Coronary artery (tissue), 2 donors: ENCODE results near the gene CHAF1A.

Experiments used
- DNase-seq: peaks from one replicate; pipeline ENCODE4 v3.0.0-alpha.2; 2017; ENCODE audit warnings: low spot score
- H3K27ac ChIP-seq, 2 donors: fragments of 200-600 bp; sonication (generic); one replicate each; pipeline ENCODE4 v1.5.1; 2016 to 2019
- H3K4me3 ChIP-seq: fragments of 200-600 bp; sonication (generic); 2 replicates; pipeline ENCODE4 v1.5.1; 2016; ENCODE audit warnings: mild to moderate bottlenecking, moderate library complexity
- TF ChIP-seq, protein P1 (sequence below): fragments of 200-600 bp; sonication (generic); IDR thresholded peaks from one replicate; pipeline ENCODE4 v1.5.1; 2019; ENCODE audit warnings: antibody characterized with exemption

The CHAF1A gene

GRCh38 chr19:4464815-4465581 lies 62.6 kb downstream of the CHAF1A start:
- no peak overlapping the region for H3K4me3 ChIP-seq
- H3K27ac ChIP-seq, result no peak overlapping the region
- TF ChIP-seq, protein P1, sequence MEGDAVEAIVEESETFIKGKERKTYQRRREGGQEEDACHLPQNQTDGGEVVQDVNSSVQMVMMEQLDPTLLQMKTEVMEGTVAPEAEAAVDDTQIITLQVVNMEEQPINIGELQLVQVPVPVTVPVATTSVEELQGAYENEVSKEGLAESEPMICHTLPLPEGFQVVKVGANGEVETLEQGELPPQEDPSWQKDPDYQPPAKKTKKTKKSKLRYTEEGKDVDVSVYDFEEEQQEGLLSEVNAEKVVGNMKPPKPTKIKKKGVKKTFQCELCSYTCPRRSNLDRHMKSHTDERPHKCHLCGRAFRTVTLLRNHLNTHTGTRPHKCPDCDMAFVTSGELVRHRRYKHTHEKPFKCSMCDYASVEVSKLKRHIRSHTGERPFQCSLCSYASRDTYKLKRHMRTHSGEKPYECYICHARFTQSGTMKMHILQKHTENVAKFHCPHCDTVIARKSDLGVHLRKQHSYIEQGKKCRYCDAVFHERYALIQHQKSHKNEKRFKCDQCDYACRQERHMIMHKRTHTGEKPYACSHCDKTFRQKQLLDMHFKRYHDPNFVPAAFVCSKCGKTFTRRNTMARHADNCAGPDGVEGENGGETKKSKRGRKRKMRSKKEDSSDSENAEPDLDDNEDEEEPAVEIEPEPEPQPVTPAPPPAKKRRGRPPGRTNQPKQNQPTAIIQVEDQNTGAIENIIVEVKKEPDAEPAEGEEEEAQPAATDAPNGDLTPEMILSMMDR, result no peak
- no peak for DNase-seq

- Histone ChIP-seq H3K27ac (no peak overlapping the region), H3K4me3 (no peak overlapping the region)
- TF ChIP-seq, protein P1, result no peak
- DNase-seq, result no peak
Measured at GRCh38 chr19:4467835-4468234, 65.4 kb downstream of the CHAF1A start.

DNA sequence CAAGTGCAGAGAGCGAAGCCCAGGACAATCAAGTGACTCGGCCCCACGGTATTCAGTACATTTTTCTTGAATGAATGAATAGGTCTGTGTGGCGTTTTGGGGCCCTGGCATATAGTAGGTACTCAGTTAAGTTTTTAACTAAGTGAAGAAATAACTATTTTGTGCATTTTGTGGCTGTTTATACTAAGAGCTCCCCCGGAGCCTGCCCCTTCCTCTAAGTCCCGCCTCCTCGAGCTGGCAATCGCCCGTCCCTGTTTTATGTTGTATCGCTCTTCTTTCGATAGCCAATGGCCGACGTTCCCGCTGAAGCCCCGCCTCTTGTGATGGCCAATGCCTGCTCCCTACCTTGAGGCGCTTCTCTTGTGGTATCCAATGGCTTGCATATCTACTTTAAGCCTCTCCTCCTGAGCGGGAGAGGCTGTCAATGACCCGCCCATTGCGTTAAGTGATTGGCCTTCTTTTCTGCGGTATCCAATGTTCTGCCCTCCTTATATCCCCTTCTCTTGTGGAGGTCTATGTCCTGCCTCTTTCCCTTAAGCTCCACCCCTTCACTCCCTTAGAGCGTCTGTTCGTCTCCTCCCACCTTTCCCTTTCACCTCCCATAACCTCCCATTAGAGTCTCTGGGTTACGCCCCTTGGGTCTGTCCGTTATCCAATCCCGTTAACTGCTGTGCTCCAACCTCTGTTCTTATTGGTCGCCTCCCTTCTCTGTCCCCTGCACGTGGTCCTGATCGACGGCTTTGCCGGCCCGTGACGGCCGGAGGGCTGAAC lies 69.1 kb downstream of the CHAF1A start:
- Histone ChIP-seq H3K4me3 (peak overlapping the region; percentile 86), H3K27ac (peak overlapping the region; percentile 70 to 85)
- peak; percentile 99 for DNase-seq
- TF ChIP-seq, protein P1, result no peak

- Histone ChIP-seq H3K27ac (peak within 1 kb of the TSS; percentile 70 to 85), H3K4me3 (peak within 1 kb of the TSS; percentile 86)
- no peak for DNase-seq
- TF ChIP-seq, protein P1, result no peak
Measured at GRCh38 chr19:4472174-4472974, 69.9 kb downstream of the CHAF1A start, which contains the start of gene HDGFL2. TSS of gene HDGFL2 (plus strand) at chr19:4472297. CDS start at chr19:4472351, 54 bp downstream.

GRCh38 chr19:4473011-4473762 lies 70.7 kb downstream of the CHAF1A start:
- DNase-seq, result no peak
- peak overlapping the region in 1 of 2 donors; percentile 54 for H3K27ac ChIP-seq
- TF ChIP-seq, protein P1, result no peak
- H3K4me3 ChIP-seq, result peak overlapping the region; percentile 86

DNA sequence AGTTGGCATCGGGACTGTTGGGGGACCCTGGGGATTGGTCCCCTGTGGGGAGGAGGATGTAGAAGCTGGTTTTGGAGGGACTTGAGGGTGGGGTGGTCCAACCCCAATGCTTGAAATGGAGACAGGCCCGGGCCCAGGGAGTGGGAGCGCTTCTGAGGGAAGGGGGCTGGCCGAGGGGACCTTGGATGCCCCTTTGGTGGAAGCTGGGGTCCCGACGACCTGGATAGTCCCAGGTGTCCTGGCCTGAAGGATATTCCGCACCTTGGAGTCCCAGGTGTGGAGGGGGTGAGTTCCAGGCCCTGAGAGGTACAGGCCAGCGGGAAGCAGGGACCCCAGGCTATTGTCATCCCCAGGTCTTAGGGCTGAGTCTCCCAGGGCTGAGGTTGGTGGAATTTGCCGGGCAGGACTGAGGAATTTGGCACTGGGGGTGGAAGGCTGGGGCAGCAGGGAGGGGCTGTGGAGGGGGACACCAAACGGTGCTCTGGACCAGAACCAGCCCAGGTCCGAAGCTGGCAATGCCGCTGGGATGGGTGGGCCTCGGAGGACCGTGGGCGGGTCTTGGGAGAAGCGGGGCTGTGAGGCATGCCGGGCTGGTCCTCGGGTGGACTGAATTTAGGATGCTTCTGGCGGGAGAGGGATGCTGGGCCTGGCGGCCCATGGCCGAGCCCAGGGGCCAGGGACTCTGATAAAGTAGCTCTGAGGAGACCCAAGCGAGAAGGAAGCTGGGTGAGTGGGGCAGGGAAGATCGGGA lies 71.5 kb downstream of the CHAF1A start:
- Histone ChIP-seq H3K4me3 (peak overlapping the region; percentile 86), H3K27ac (no peak overlapping the region)
- no peak for DNase-seq
- TF ChIP-seq, protein P1, result no peak
